A673 (cell line): Measurements from ENCODE around the gene ROMO1. TPM values are rescaled to one million over a fixed set of nuclear protein-coding genes. Genes with fewer than 3 reads are reported as not detected.

Source experiments
- BruUV-seq: library from RNA; stranded (reverse); fragments of 400-500 nt; replicated peaks from 2 replicates; lab custom pipeline; 2021; lab: Mats Ljungman, UMichigan
- CTCF ChIA-PET: fragments of 300-600 bp; sonication (Branson Sonifier 250); formaldehyde crosslinking; loops from one replicate; lab custom pipeline; 2022; ENCODE audit warnings: antibody characterized with exemption; lab: Charles Lee
- POLR2A ChIA-PET: fragments of 300-600 bp; sonication (Branson Sonifier 250); formaldehyde crosslinking; loops from one replicate; lab custom pipeline; 2022; ENCODE audit warnings: antibody characterized with exemption; ENCODE audit not compliant: low non-redundant PET; lab: Charles Lee
- DNase-seq: peaks from one replicate; pipeline ENCODE4 v3.0.0-alpha.2; 2015; ENCODE audit warnings: low spot score
- H3K27ac ChIP-seq: fragments of 200-600 bp; sonication (generic); 2 replicates; pipeline ENCODE4 v1.5.1; 2016; ENCODE audit warnings: mixed run types, low read depth, mild to moderate bottlenecking, mixed read lengths, antibody characterized with exemption, low read length; ENCODE audit not compliant: poor library complexity, severe bottlenecking
- H3K27me3 ChIP-seq: fragments of 200-600 bp; sonication (generic); replicated peaks from 2 replicates; pipeline ENCODE4 v1.6.1; 2017; ENCODE audit warnings: mixed run types, low read depth, mild to moderate bottlenecking, mixed read lengths, antibody characterized with exemption, low read length; ENCODE audit not compliant: insufficient read depth, poor library complexity
- H3K36me3 ChIP-seq: fragments of 200-600 bp; sonication (generic); 2 replicates; pipeline ENCODE4 v1.6.1; 2016; ENCODE audit warnings: mixed run types, mild to moderate bottlenecking, mixed read lengths, antibody characterized with exemption, low read length; ENCODE audit not compliant: insufficient read depth, poor library complexity, severe bottlenecking
- H3K4me1 ChIP-seq: fragments of 200-600 bp; sonication (generic); 2 replicates; pipeline ENCODE4 v1.6.1; 2017; ENCODE audit warnings: mixed run types, mild to moderate bottlenecking, mixed read lengths, antibody characterized with exemption, low read length; ENCODE audit not compliant: insufficient read depth, poor library complexity, severe bottlenecking
- H3K4me3 ChIP-seq: fragments of 200-600 bp; sonication (generic); 2 replicates; pipeline ENCODE4 v1.5.1; 2016; ENCODE audit warnings: low read depth, mixed run types, mild to moderate bottlenecking, mixed read lengths, low read length; ENCODE audit not compliant: poor library complexity, severe bottlenecking
- H3K9me3 ChIP-seq: fragments of 200-600 bp; sonication (generic); 2 replicates; pipeline ENCODE4 v1.6.1; 2016; ENCODE audit warnings: mixed run types, low read depth, mild to moderate bottlenecking, mixed read lengths, antibody characterized with exemption, low read length; ENCODE audit not compliant: poor library complexity, severe bottlenecking
- EZH2 ChIP-seq: fragments of 200-600 bp; sonication (generic); IDR thresholded peaks from 2 replicates; pipeline ENCODE4 v1.6.1; 2017; ENCODE audit warnings: borderline replicate concordance, low read depth, mild to moderate bottlenecking, mixed read lengths, antibody characterized with exemption, low read length; ENCODE audit not compliant: poor library complexity, severe bottlenecking
- intact Hi-C: fragments of 100-400 bp; cut with micrococcal nuclease; formaldehyde crosslinking; loops from one replicate; pipeline ENCODE4 v1.10.0; 2022; ENCODE audit not compliant: unreplicated experiment
- total RNA-seq: library from RNA; stranded (reverse); gene quantifications from 2 replicates; pipeline ENCODE4 v1.2.3, GENCODE V29; 2021
- TF ChIP-seq, protein P1 (sequence below): fragments of 300-800, 200-600 bp; sonication (generic); conservative IDR thresholded peaks from 2 replicates; pipeline ENCODE4 v1.5.1; 2017; ENCODE audit warnings: low read depth, mild to moderate bottlenecking, antibody characterized with exemption, low read length, moderate library complexity, mixed read lengths

Gene ROMO1
- total RNA-seq, 1 experiment from 2014 or later = 134 TPM

DNA sequence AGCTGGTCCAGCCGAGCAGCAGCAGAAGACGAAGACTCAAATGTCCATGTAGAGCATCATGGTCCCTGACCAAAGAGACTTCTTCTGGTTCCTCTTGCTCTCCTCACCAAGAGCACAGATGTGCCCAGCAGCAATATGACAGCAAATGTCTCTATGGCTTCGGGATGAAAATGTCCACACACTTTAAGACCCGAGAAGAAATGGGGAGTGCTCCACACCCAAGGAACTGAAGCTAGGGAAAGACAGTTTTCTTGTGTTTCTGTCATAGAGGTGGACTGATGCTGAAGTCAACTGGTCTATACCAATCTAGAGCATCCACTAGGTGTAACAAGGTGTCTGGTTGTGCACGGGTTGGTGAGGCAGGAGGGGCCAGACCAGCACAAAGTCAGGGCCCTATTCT, 30.0 kb upstream of the ROMO1 start:
- intact Hi-C loops = no loop called here

DNA sequence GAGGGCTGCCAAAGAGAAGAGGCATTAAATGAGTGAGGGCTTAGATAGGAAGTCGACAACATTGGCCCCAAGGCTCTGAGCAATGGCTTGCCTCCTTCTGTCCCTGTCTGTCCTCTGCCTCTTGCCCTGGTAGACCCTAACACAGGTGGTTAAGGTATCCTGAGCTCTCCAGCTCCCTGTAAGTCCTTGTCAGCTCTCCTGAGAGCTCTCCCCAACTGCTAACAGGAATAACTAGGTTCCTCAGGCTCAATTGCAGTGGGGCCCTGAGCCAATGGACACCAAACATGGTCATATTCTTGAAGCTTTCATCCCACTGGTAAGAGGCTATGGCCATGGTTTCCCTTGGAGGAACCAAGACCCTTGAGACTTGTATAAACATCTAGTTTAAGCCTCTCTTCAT, 29.5 kb upstream of the ROMO1 start:
- H3K27ac ChIP-seq = no peak overlapping the region
- CTCF ChIA-PET = no interaction called here
- POLR2A ChIA-PET = no interaction called here
- no peak for TF ChIP-seq EZH2
- TF ChIP-seq, protein P1, sequence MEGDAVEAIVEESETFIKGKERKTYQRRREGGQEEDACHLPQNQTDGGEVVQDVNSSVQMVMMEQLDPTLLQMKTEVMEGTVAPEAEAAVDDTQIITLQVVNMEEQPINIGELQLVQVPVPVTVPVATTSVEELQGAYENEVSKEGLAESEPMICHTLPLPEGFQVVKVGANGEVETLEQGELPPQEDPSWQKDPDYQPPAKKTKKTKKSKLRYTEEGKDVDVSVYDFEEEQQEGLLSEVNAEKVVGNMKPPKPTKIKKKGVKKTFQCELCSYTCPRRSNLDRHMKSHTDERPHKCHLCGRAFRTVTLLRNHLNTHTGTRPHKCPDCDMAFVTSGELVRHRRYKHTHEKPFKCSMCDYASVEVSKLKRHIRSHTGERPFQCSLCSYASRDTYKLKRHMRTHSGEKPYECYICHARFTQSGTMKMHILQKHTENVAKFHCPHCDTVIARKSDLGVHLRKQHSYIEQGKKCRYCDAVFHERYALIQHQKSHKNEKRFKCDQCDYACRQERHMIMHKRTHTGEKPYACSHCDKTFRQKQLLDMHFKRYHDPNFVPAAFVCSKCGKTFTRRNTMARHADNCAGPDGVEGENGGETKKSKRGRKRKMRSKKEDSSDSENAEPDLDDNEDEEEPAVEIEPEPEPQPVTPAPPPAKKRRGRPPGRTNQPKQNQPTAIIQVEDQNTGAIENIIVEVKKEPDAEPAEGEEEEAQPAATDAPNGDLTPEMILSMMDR = no peak
- H3K36me3 ChIP-seq = peaks cover 11% of the 10 kb centered on the region
- no peaks in the 10 kb centered on the region for H3K27me3 ChIP-seq
- no peaks in the 10 kb centered on the region for H3K9me3 ChIP-seq
- no TSS peak for BruUV-seq
- intact Hi-C loops = no loop called here
- H3K4me3 ChIP-seq = no peak overlapping the region
- no peaks in the 10 kb centered on the region for H3K4me1 ChIP-seq
- DNase-seq = no peak

More for the DNA sequence above, 30.0 kb upstream of the ROMO1 start:
- no peak overlapping the region for H3K27ac ChIP-seq
- peaks cover 11% of the 10 kb centered on the region for H3K36me3 ChIP-seq
- no peaks in the 10 kb centered on the region for H3K4me1 ChIP-seq
- ChIA-PET CTCF (interaction anchor here (0.6 kb wide), 1 partner anchor 467 kb away, joined by 3 read pairs; no protein-coding TSS in a partner anchor), POLR2A (no interaction called here)
- H3K27me3 ChIP-seq = no peaks in the 10 kb centered on the region
- TF ChIP-seq, protein P1 = no peak
- no peak for TF ChIP-seq EZH2
- BruUV-seq = no TSS peak
- no peak for DNase-seq
- H3K4me3 ChIP-seq = no peak overlapping the region
- no peaks in the 10 kb centered on the region for H3K9me3 ChIP-seq

DNA sequence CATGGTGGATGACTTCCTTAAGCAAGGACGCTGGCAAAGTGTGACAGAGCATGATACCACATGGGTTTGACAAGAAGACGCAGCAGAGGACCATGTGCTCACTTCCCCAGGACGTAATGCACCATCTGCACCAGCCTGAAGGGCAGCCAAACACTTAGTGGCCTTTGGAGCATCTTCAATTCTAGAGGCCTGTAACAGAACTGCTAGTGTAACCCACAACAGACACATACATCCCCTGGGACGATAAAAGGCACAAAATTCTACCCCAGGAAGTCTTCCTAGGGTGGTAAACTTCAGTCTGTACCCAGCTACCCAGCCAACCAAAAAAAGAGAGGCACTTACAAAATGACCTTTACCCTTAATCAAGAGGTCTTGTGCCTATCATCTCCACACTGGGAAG, 25.3 kb upstream of the ROMO1 start:
- CTCF ChIA-PET = no interaction called here
- intact Hi-C loops = no loop called here

More for the DNA sequence above, 25.3 kb upstream of the ROMO1 start:
- Histone ChIP-seq H3K27me3 (no peaks in the 10 kb centered on the region), H3K4me1 (no peaks in the 10 kb centered on the region), H3K9me3 (no peaks in the 10 kb centered on the region), H3K36me3 (peaks cover 9% of the 10 kb centered on the region), H3K4me3 (no peak overlapping the region), H3K27ac (no peak overlapping the region)
- no peak for DNase-seq
- no peak for TF ChIP-seq EZH2
- TF ChIP-seq, protein P1 = no peak
- POLR2A ChIA-PET = no interaction called here
- no TSS peak for BruUV-seq
